ENCODE measurements around the gene USP3.
"Not testable (repeated sequence)": the region's sequence is repeated elsewhere in the genome, so short reads cannot be mapped to it uniquely, and the experiment has no call there.

Gene USP3

GRCh38 chr15:63598473-63599400, 94.3 kb downstream of the USP3 start:
- H3K4me3 ChIP-seq (ENCODE audit: low read length) = no peak overlapping the region
- DNase-seq (ENCODE audit: low read depth, low spot score) = no peak

GRCh38 chr15:63599401-63600000, 95.1 kb downstream of the USP3 start:
- no peak for DNase-seq (ENCODE audit: low read depth, low spot score)
- peak overlapping the region; percentile 85 for H3K4me3 ChIP-seq (ENCODE audit: low read length)

GRCh38 chr15:63600001-63600615, 95.7 kb downstream of the USP3 start:
- DNase-seq (ENCODE audit: low read depth, low spot score) = no peak
- H3K4me3 ChIP-seq (ENCODE audit: low read length) = peak overlapping the region; percentile 85

GRCh38 chr15:63600616-63601025, 96.2 kb downstream of the USP3 start:
- peak overlapping the region; percentile 85 for H3K4me3 ChIP-seq (ENCODE audit: low read length)
- peak; percentile 86 for DNase-seq (ENCODE audit: low read depth, low spot score)

- peak; percentile 60 for DNase-seq (ENCODE audit: low read depth, low spot score)
- peak overlapping the region; percentile 69 for H3K4me3 ChIP-seq (ENCODE audit: low read length)
Observed at GRCh38 chr15:63601026-63601703, 96.8 kb downstream of the USP3 start.

- peak overlapping the region; percentile 69 for H3K4me3 ChIP-seq (ENCODE audit: low read length)
- no peak for DNase-seq (ENCODE audit: low read depth, low spot score)
Observed at GRCh38 chr15:63601704-63602185, 97.4 kb downstream of the USP3 start.

GRCh38 chr15:63602595-63602994, 98.2 kb downstream of the USP3 start:
- DNase-seq (ENCODE audit: low read depth, low spot score) = no peak
- no peak overlapping the region for H3K4me3 ChIP-seq (ENCODE audit: low read length)

- no peak overlapping the region for H3K4me3 ChIP-seq (ENCODE audit: low read length)
- DNase-seq (ENCODE audit: low read depth, low spot score) = no peak
Observed at GRCh38 chr15:63603516-63603915, 99.1 kb downstream of the USP3 start.

- no peak for DNase-seq (ENCODE audit: low read depth, low spot score)
Observed at GRCh38 chr15:63604281-63604680, 99.9 kb downstream of the USP3 start.

GRCh38 chr15:63605036-63605435, 100.6 kb downstream of the USP3 start:
- DNase-seq (ENCODE audit: low read depth, low spot score) = no peak
- no peak overlapping the region for H3K4me3 ChIP-seq (ENCODE audit: low read length)

More at GRCh38 chr15:63604281-63604680, 99.9 kb downstream of the USP3 start:
- H3K4me3 ChIP-seq (ENCODE audit: low read length) = no peak overlapping the region

- no peak overlapping the region for H3K4me3 ChIP-seq (ENCODE audit: low read length)
- peak; percentile 78 for DNase-seq (ENCODE audit: low read depth, low spot score)
Observed at GRCh38 chr15:63605816-63606215, 101.4 kb downstream of the USP3 start.

GRCh38 chr15:63606308-63606707, 101.9 kb downstream of the USP3 start:
- H3K4me3 ChIP-seq (ENCODE audit: low read length) = no peak overlapping the region
- DNase-seq (ENCODE audit: low read depth, low spot score) = no peak

- DNase-seq (ENCODE audit: low read depth, low spot score) = no peak
- H3K4me3 ChIP-seq (ENCODE audit: low read length) = no peak overlapping the region
Observed at GRCh38 chr15:63608989-63609388, 104.6 kb downstream of the USP3 start.

GRCh38 chr15:63609448-63609847, 105.1 kb downstream of the USP3 start:
- H3K4me3 ChIP-seq (ENCODE audit: low read length) = no peak overlapping the region
- no peak for DNase-seq (ENCODE audit: low read depth, low spot score)

- H3K4me3 ChIP-seq (ENCODE audit: low read length) = no peak overlapping the region
- DNase-seq (ENCODE audit: low read depth, low spot score) = peak; percentile 88
Observed at GRCh38 chr15:63610209-63610841, 105.9 kb downstream of the USP3 start.

GRCh38 chr15:63611177-63611576, 106.8 kb downstream of the USP3 start:
- peak; percentile 34 for DNase-seq (ENCODE audit: low read depth, low spot score)
- H3K4me3 ChIP-seq (ENCODE audit: low read length) = no peak overlapping the region

GRCh38 chr15:63612300-63612699, 107.9 kb downstream of the USP3 start:
- no peak for DNase-seq (ENCODE audit: low read depth, low spot score)
- H3K4me3 ChIP-seq (ENCODE audit: low read length) = no peak overlapping the region

GRCh38 chr15:63615935-63616334, 111.5 kb downstream of the USP3 start:
- no peak overlapping the region for H3K4me3 ChIP-seq (ENCODE audit: low read length)
- no peak for DNase-seq (ENCODE audit: low read depth, low spot score)

GRCh38 chr15:63617147-63617546, 112.8 kb downstream of the USP3 start:
- DNase-seq (ENCODE audit: low read depth, low spot score); H3K4me3 ChIP-seq (ENCODE audit: low read length): not testable (repeated sequence)

Measured in Jurkat, Clone E6-1 (cell line).